Measurements from ENCODE around the gene GABRB1.

GRCh38 chr4:47017494-47017893 is 13.9 kb upstream of the GABRB1 start:
- TF ChIP-seq CTCF (conservative IDR thresholded peaks at IDR 0.05; ENCODE audit: low read depth in 2 of 2) = no peak
- TF ChIP-seq REST (IDR thresholded peaks at IDR 0.05; ENCODE audit: unreplicated experiment) = no peak
- TF ChIP-seq STAT1 (IDR thresholded peaks at IDR 0.05; ENCODE audit: unreplicated experiment) = no peak
- no peak for TF ChIP-seq EZH2 (IDR thresholded peaks at IDR 0.05; ENCODE audit: low read depth, unreplicated experiment)
- TF ChIP-seq ZNF462 (CRISPR knock-in tag; IDR thresholded peaks at IDR 0.05) = no peak
- no peak for TF ChIP-seq JUNB (IDR thresholded peaks at IDR 0.05; ENCODE audit: unreplicated experiment)
- TF ChIP-seq POLR2AphosphoS5 (IDR thresholded peaks at IDR 0.05; ENCODE audit: low read depth) = no peak
- TF ChIP-seq EZH2phosphoT487 (IDR thresholded peaks at IDR 0.05; ENCODE audit: unreplicated experiment) = no peak
- TF ChIP-seq ETS1 (IDR thresholded peaks at IDR 0.05) = no peak
- no peak for TF ChIP-seq NANOG (IDR thresholded peaks at IDR 0.05; ENCODE audit: borderline replicate concordance)

All from GM23338 (cell line).